Epithelial cell of proximal tubule (primary cell): ENCODE measurements around the gene SLC6A2. TPM values are rescaled to one million over a fixed set of nuclear protein-coding genes. Genes with fewer than 3 reads are reported as not detected.

Source experiments
- DNase-seq: peaks from one replicate; pipeline ENCODE4 v3.0.0-alpha.2; 2011; ENCODE audit warnings: low read depth
- H3K4me3 ChIP-seq: 2 replicates; pipeline ENCODE4 v1.5.1; 2011; ENCODE audit warnings: low read depth, mild to moderate bottlenecking, low read length
- CTCF ChIP-seq: conservative IDR thresholded peaks from 2 replicates; pipeline ENCODE4 v1.5.1; 2012; ENCODE audit warnings: low read depth, mild to moderate bottlenecking, low read length
- total RNA-seq: library from RNA; depleted of rRNA; stranded (reverse); fragments of >200 nt; gene quantifications from 2 replicates; pipeline ENCODE4 v1.2.3, GENCODE V29; 2015

The SLC6A2 gene
- total RNA-seq, 1 donor from 2014 or later: not detected

GRCh38 chr16:55647343-55647742 is 8.4 kb upstream of the SLC6A2 start:
- no peak overlapping the region for H3K4me3 ChIP-seq
- TF ChIP-seq CTCF: no peak
- no peak for DNase-seq

GRCh38 chr16:55647798-55648197 is 8.0 kb upstream of the SLC6A2 start:
- H3K4me3 ChIP-seq: no peak overlapping the region
- TF ChIP-seq CTCF: no peak
- DNase-seq: no peak

GRCh38 chr16:55651841-55652824 is 3.7 kb upstream of the SLC6A2 start:
- no peak overlapping the region for H3K4me3 ChIP-seq
- TF ChIP-seq CTCF: no peak
- no peak for DNase-seq

- no peak overlapping the region for H3K4me3 ChIP-seq
- DNase-seq: no peak
- TF ChIP-seq CTCF: no peak
Observed at GRCh38 chr16:55653106-55653505, 2.7 kb upstream of the SLC6A2 start.

- no peak for TF ChIP-seq CTCF
- no peak for DNase-seq
- no peak overlapping the region for H3K4me3 ChIP-seq
Observed at GRCh38 chr16:55655381-55655896, 349 bp upstream of the SLC6A2 start.

GRCh38 chr16:55656691-55657092 is 904 bp downstream of the SLC6A2 start:
- TF ChIP-seq CTCF: no peak
- H3K4me3 ChIP-seq: no peak overlapping the region
- no peak for DNase-seq
